Measurements from ENCODE around the gene WASHC3. TPM values are rescaled to one million over a fixed set of nuclear protein-coding genes. Genes with fewer than 3 reads are reported as not detected.
A peak's percentile ranks its signal among the peaks of the same experiment; 100 is the strongest.
"Not testable (repeated sequence)": the region's sequence is repeated elsewhere in the genome, so short reads cannot be mapped to it uniquely, and the experiment has no call there.

WASHC3 gene
- total RNA-seq = 29.4 TPM

GRCh38 chr12:102061560-102062418, at the start of gene WASHC3:
Gene WASHC3 (minus strand): TSS chr12:102061991. CDS start chr12:102061962, 29 bp downstream.
- peak; percentile 99 for DNase-seq

DNA sequence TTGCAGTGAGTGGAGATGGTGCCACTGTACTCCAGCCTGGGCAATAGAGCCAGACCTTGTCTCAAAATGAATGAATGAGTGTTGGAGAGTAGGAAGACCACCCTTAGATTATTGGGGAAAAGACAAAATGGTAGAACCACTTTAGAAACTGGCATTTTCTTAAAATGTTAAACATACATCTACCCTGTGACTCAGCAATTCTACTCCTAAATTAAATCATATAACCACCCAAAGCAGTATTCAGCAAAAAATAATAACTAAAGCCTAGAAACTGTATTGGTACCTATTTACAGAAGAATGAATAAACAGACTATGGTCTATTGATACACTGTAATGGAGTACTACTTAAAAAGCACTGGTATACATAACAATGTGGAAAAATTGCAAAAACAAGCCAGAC, 49.0 kb upstream of the WASHC3 start:
- DNase-seq = no peak

DNA sequence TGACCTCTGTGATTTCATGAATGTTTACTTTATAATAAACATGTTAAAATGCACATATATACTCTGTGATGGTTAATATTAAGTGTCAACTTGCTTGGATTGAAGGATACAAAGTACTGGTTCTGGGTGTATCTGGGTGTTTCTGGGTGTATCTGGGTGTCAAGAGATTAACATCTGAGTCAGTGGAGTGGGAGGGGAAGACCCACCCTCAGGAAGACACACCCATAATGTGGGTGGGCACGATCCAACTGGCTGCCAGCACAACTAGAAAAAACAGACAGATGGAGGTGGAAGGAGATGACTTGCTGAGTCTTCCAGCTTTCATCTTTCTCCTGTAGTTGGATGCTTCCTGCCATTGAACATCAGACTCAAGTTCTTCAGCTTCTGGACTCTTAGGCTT, 46.2 kb upstream of the WASHC3 start:
- no peak for DNase-seq

DNA sequence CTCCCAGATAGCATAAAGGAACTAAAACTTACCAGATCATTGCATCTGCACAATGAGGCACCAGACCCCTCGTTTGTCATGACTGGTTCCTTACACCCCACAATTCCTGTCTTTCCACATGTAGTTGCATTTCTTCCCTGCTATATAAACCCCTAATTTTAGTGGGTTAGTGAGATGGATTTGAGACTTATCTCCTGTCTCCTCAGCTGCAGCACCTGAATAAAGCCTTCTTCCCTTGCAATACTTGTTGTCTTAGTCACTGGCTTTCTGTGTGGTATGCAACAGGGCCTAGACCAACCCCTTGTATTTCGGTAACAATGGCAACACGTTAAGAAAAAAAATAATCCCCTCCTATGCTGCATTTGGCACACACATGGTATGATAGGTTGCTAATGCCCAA, 45.1 kb upstream of the WASHC3 start:
- DNase-seq = no peak

DNA sequence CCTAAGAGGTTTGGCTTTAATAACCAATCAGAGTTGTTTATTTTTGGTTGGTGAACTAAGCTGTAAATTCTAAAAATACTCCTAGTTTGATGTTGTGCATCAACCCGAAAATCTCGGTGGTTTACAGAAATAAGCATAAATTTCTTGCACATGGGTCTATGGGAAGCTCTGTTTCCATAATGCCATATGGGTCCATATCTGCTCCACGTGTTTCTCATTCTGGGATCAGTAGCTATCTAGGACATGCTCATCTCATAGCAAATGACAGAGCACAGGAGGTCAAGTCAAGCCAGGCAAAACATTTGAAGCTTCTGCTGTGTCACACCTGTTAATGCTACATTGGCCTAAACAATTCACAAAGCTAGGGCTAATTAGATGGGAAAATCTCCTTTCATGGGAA, 35.1 kb upstream of the WASHC3 start:
- DNase-seq = no peak

DNA sequence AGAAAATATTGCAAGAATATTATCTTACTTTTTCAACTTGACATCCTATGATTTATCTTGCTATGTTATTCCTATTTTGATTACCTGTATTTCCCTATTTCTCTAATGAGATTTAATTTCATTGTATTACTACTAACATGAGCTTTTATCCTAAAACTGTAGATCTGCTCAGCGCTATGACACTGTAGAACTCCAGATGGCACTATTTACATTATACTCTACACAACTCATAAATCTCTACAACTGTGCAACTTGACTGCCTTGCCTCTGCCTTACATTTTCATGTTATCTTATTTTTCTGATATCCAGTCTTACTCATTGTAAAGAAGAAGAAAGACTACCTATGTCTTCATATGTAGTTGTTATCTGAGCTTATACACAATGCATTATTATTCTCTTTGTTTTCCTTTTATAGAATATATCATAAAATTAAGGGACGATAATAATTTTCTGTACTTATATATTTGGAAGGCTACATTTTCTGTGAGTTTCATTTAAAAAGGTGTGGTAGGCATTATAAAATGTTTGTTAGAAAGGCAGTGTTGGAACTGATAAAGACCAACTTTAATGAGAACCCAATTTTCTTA, 34.0 kb upstream of the WASHC3 start:
- DNase-seq = peak; percentile 56

- peak; percentile 20 for DNase-seq
These were observed 31.5 kb upstream of the WASHC3 start for GRCh38 chr12:102093319-102093718.

DNA sequence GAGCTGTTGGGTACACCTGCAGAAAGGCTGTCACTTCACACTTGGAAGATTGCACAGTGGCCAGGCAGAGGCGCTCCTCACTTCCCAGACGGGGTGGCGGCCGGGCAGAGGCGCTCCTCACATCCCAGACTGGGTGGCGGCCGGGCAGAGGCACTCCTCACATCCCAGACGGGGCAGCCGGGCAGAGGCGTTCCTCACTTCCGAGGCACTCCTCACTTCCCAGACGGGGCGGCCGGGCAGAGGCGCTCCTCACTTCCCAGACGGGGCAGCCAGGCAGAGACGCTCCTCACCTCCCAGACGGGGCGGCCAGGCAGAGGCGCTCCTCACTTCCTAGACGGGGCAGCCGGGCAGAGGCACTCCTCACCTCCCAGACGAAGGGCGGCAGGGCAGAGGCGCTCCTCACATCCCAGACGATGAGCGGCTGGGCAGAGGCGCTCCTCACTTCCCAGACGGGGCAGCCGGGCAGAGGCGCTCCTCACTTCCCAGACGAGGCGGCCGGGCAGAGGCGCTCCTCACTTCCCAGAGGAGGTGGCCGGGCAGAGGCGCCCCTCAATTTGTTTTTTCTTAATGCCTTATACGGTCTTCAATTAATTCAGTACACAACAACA, 27.5 kb upstream of the WASHC3 start:
- not testable (repeated sequence) for DNase-seq

GRCh38 chr12:102080842-102081241, 19.1 kb upstream of the WASHC3 start:
- no peak for DNase-seq

GRCh38 chr12:102072092-102072491, 10.3 kb upstream of the WASHC3 start:
- not testable (repeated sequence) for DNase-seq

- DNase-seq = no peak
These were observed 7.9 kb upstream of the WASHC3 start for GRCh38 chr12:102069707-102070106.

DNA sequence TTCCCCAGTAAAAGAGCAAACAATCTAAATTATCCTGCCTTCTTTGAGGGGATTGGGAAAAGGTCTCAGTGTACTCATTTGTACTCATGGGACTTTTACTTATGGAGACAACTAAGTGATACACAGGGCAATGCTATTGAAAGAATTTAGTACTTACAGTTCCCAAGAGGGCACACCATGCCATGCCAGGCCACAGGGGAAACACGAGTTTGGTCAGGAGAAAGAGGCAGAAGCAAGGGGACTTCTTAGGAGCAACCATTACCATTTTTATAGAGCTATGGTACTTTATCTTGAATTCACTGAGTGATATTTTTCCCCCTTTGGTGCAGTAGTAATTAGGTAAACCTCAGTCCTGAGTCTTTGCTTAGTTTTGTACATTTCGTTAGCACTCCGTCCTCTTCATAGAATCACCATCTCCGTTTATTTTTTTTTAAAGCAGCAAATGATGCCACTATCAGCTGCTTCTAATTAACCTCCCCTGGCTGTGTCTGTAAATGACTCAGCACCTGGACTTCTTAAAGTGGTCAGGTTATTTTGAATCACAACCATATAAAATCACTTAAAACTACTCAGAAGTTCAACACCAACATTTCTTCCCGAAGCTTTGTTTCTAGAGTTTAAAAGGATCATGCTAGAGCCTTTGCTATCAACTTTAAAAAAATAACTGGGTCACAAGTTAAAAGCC, 5.9 kb upstream of the WASHC3 start:
- DNase-seq = no peak

DNA sequence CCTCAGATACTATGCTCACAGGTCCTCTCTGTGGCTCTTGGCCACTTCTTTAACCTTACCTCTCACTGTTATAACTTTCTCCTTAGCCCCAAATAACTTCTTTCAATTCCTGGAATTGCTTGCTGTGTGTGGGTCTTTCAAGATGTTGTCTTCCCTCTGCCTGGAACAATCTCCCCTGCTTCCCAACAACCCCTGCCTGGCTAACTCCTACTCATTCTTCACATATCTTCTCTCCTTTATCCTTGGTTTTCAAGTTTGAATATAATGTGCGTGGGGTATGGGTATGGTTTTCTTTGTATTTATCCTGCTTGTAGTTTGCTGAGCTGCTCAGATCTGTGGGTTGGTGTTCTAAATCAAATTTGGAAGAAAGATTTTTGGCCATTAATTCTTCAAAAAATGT, 2.7 kb upstream of the WASHC3 start:
- no peak for DNase-seq

- no peak for DNase-seq
These were observed 1.3 kb upstream of the WASHC3 start for GRCh38 chr12:102063069-102063468.

DNA sequence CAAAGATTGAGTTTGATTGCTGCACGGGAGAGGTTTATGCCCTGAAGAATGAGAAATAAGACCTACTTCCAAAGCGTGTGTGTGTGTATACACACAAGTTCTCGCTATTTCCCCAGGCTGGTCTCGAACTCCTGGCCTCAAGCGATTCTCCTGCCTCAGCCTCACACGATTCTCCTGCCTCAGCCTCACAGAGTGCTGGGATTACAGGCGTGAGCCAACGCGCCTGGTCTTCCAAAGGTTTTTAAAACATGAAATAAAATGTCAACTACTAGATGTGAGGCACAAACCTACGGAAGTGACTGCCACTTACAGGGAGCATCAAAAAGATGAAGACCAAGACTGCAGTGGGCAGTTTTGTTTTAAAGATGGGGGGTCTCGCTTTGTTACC, 622 bp upstream of the WASHC3 start:
- no peak for DNase-seq

- DNase-seq = no peak
These were observed 663 bp downstream of the WASHC3 start for GRCh38 chr12:102061096-102061559.

DNA sequence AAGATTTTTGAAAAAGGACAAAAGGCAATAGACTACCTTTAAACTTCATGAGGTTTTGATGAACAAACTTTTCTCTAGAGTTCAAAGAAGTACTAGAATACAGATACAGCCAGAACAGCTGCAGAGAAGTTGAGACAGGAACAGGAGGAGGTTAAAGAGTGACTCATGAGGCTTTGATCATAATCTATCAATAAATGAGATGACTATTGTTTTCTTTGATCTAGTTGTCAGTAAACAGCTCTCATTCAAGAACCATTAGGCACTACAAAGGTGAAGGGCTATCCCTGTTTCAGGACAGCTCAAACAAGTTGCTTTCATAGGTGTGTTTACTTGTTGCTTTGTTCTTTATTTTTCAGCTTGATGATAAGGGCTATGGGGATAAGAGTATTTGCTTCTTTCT, 2.4 kb downstream of the WASHC3 start:
- no peak for DNase-seq

- no peak for DNase-seq
These were observed 7.4 kb downstream of the WASHC3 start for GRCh38 chr12:102054345-102054744.

- no peak for DNase-seq
These were observed 8.8 kb downstream of the WASHC3 start for GRCh38 chr12:102053062-102053349.

DNA sequence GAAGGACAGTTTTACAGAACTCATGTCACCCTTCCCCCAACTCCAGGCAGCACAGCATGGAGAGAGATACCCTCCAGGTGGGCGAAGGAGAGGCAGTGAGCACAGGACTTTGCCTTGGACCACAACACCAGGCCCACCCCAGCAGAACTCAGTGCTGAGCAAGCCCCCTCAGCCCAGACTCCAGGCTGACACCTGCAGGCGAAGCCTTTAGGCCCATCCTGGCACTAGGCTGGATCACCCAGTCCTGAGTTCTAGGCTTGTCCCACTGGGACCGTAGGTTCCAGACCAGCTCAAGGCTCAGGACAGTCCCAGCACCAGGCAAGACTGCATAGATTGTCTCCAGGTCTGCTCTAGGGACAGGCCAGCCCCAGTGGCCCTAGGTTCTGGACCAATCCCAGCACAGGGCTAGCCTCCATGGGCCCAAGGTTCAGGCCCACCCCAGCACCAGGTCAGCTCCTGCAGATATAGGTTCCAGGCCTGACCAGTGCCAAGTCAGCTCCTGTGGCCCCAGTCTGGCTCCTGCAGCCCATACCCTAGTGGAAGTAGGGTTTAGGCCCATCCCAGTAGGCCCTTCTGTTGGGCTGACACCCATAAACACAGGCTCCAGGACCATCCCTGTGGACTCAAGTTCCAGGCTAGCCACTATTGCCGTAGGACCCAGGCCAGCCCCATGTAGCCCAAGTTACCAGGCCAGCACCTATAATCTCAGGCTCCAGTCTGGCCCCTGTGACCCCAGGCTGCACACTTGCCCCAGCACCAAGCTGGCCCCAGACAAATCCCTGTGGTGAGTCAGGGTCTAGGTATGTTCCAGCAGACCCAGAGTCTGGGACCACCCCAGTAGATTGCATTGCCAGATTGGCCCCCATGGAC, 9.4 kb downstream of the WASHC3 start:
- DNase-seq = no peak

DNA sequence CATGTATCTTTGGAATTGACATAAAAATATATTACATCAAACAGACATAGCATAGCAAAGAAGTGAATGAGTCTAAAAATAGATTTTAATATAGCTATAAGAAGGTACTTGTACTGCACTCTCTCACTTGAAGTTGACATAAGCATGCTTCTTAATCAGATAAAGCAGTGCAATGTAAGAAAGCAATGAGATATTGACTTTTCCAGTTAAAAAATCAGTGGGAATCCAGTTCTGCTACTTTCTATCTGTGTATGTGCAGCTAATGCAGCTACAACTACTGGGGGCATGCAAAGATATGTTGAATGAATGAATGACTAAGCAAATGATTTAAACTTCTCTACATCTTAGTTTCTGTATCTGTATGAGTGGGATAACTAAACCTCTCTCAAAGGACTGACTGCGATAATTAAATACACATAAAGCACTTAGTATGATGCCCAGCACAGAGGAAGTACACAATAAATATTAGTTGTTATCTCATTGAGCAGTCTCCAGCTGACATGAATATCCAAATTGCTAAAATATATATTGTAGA, 10.3 kb downstream of the WASHC3 start:
- no peak for DNase-seq
